Heart left ventricle (tissue), 16 donors: Measurements from ENCODE around the gene DENND2C. TPM values are rescaled to one million over a fixed set of nuclear protein-coding genes. Genes with fewer than 3 reads are reported as not detected.
A peak's percentile ranks its signal among the peaks of the same experiment; 100 is the strongest.

Experiments
- ATAC-seq, 4 donors: fragments of 200-7000 bp; cut with Tn5 transposase; one replicate each; pipeline ENCODE4 v1.9.1; 2020 to 2022; ENCODE audit warnings: moderate library complexity in 4 of 4, mild to moderate bottlenecking in 3 of 4, moderate number of reproducible peaks in 1 of 4
- DNase-seq, 5 donors: peaks; one replicate each; pipeline ENCODE4 v3.0.0-alpha.2; 2020
- H3K27ac ChIP-seq, 12 donors: fragments of 200-600 bp; sonication (generic) in 4 of 12; one replicate each; pipeline versions ENCODE4 v1.5.0 to v1.8.0; 2016 to 2022; ENCODE audit warnings: mild to moderate bottlenecking in 2 of 12
- H3K27me3 ChIP-seq, 9 donors: fragments of 200-600 bp; sonication (generic) in 2 of 9; one replicate each; pipeline versions ENCODE4 v1.5.1 to v1.8.0; 2016 to 2022; ENCODE audit warnings: mild to moderate bottlenecking in 3 of 9
- H3K36me3 ChIP-seq, 9 donors: fragments of 200-600 bp; sonication (generic) in 2 of 9; one replicate each; pipeline versions ENCODE4 v1.5.0 to v1.8.0; 2018 to 2022; ENCODE audit warnings: mild to moderate bottlenecking in 2 of 9
- H3K4me1 ChIP-seq, 12 donors: fragments of 200-600 bp; sonication (generic) in 4 of 12; one replicate each; pipeline versions ENCODE4 v1.5.0 to v1.8.0; 2016 to 2022; ENCODE audit warnings: mild to moderate bottlenecking in 3 of 12
- H3K4me3 ChIP-seq, 12 donors: fragments of 200-600 bp; sonication (generic) in 4 of 12; one replicate each; pipeline versions ENCODE4 v1.5.0 to v1.8.0; 2017 to 2022; ENCODE audit warnings: mild to moderate bottlenecking in 9 of 12, moderate library complexity in 4 of 12
- H3K9me3 ChIP-seq, 12 donors: fragments of 200-600 bp; sonication (generic) in 4 of 12; one replicate each; pipeline versions ENCODE4 v1.5.0 to v1.8.0; 2016 to 2022; ENCODE audit warnings: mild to moderate bottlenecking in 1 of 12
- CTCF ChIP-seq, 12 donors: fragments of 200-600 bp; sonication (generic) in 4 of 12; IDR thresholded peaks; one replicate each; pipeline versions ENCODE4 v1.5.0 to v1.8.0; 2018 to 2022; ENCODE audit warnings: antibody characterized with exemption in 12 of 12, mild to moderate bottlenecking in 5 of 12
- POLR2A ChIP-seq, 2 donors: fragments of 450-650 bp; IDR thresholded peaks; one replicate each; pipeline ENCODE4 v1.6.1; 2017; ENCODE audit warnings: antibody characterized with exemption in 2 of 2, mild to moderate bottlenecking in 2 of 2, moderate library complexity in 2 of 2
- WGBS, 4 donors: extraction: QIAGEN DNeasy Blood & Tissue Kit in 2 of 4; methylation state at CpG; one replicate each; pipeline versions ENCODE4 v1.1.5 to v1.1.7; 2013 to 2018; 5-methylcytosine and 5-hydroxymethylcytosine counted together
- intact Hi-C, 10 donors: fragments of 100-400 bp; cut with DNase I; formaldehyde crosslinking; loops; one replicate each; pipeline versions ENCODE4 v1.11.1 to v1.14.2; 2022
- polyA plus RNA-seq, 2 donors: library from polyadenylated mRNA; stranded (reverse); fragments of 200-250 nt; gene quantifications; one replicate each; pipeline ENCODE4 v1.2.3, GENCODE V29; 2013
- total RNA-seq, 9 donors: library from RNA; depleted of rRNA in 2 of 9; stranded (reverse); fragments of >200 nt in 2 of 9; fragmentation: NEBNext Ultra II Directional in 3 of 9; extraction: Animal tissue kit (Norgen Biotek cat#: 25700) in 3 of 9; gene quantifications; one replicate each; pipeline versions ENCODE4 v1.1.0 to v1.2.4, GENCODE V29; 2016 to 2023
- donor health status: ischemic (EF 13 %, LVEDD 7.1; RV severe dilation, severe dysfunction).
- donor health status: healthy with polysubstance abuse.
- donor health status: DM: no; HTN: yes; CAD: no.
- donor health status: DM: no; HTN: no; CAD: no.
- donor health status: ischemic (EF 25% LVEDD 6.9; RV normal size, moderate dysfunction).
- donor health status: ischemic (EF 25% LVEDD 5.7; RV mildly dilated, moderate dysfunction).
- donor health status: healthy.
- donor health status: DM: yes; HTN: yes; CAD: no.
- donor health status: ischemic (EF 35%, LVEDD 5.7; RV mildly dilated, moderate dysfunction).
- donor health status: nonischemic (EF 11% LVEDD 7.7; RV severe dilation, severe dysfunction).
- donor health status: DM: yes; HTN: yes; CAD: no.
- donor health status: PGD.
- donor health status: ischemic (EF 29% LVEDD 5.4; RV normal size, mild dysfunction).
- donor health status: nonischemic (EF 23%, LVEDD 6.1; RV moderate dilation, normal function).

Gene DENND2C
- total and polyA plus RNA-seq, 11 donors, result 1.6 to 4.1 (median 3.1) TPM

DNA sequence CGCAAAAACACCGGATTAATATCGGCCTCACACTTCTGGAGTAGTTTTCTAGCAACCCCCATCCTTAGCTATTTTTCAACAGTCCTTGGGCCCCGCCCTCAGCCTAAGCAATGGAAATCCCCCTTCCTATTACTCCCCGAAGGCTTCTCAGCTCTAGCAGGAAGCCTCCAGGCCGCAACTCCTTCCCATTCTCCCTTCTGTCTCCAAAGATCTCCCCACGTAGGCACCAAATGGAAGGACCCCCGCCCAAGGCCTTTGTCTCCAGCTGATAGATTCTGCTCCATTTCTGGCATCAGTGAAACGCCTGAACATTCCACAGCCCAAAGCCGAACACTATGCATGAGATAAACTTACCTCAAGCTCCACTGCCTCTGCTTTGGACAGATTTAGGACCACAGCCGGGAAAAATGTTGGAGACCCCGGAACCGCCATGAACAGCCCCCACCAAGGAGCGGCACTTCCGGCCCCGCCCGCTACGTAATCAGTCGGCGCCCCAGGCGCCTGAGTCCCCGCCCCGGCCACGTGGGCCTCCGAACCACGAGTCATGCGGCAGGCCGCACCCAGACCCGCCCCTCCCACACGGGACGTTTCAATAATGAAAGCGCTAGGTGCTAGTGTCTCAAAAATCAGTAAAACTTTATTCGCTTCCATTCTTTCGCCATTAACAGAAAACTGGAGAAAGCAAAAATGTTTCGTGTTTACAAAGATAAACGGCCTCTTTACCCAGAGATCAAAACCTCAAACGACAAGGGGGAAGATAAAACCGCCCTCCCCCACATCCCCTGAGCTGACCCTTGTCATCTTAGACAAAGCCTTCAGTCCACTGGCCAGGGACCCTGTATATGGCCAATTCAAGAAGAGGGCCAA lies 46.7 kb upstream of the DENND2C start, which contains the start of gene NRAS:
Gene NRAS (minus strand): TSS at position 468 of the 867 bp plus-strand sequence. CDS start 611 bp downstream, outside the sequence.
- Histone ChIP-seq H3K27ac (peak within 1 kb of the TSS; percentile 37 to 96 (median 88)), H3K36me3 (peaks cover 0 to 82% (median 72%) of the 10 kb centered on the region in 9 donors), H3K27me3 (no peaks in the 10 kb centered on the region), H3K4me1 (peaks cover 0 to 38% (median 19%) of the 10 kb centered on the region in 12 donors), H3K9me3 (no peaks in the 10 kb centered on the region), H3K4me3 (peak within 1 kb of the TSS; percentile 61 to 94 (median 83))
- ATAC-seq (peak; percentile 98 to 100 (median 100)), DNase-seq (peak; percentile 95 to 97 (median 96))
- intact Hi-C loops, result loop anchor here in 7 of 10 donors (2.0 to 10.0 kb wide), 11 partner anchors 34 to 369 kb away; partner anchors contain the start of genes BCAS2 (in 5 of the 7), CSDE1 (in 3 of the 7) and SIKE1 (in 1 of the 7)
- no peak for TF ChIP-seq CTCF (IDR thresholded peaks at IDR 0.05)
- peak in 1 of 2 donors; percentile 57 for TF ChIP-seq POLR2A (IDR thresholded peaks at IDR 0.05)
- 0 to 1% (median 1%) methylated on average over 37 to 38 of the region's 38 CpGs for WGBS, 4 donors

DNA sequence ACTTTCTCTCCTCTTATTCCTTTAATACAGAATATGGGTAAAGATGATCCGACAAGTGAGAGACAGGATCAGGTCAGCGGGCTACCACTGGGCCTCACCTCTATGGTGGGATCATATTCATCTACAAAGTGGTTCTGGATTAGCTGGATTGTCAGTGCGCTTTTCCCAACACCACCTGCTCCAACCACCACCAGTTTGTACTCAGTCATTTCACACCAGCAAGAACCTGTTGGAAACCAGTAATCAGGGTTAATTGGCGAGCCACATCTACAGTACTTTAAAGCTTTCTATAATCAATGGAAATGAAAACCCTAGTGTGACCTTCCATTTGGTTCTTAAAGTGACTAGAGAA lies 46.1 kb upstream of the DENND2C start:
- no peak for TF ChIP-seq POLR2A (IDR thresholded peaks at IDR 0.05)
- ATAC-seq, result peak in 1 of 4 donors; percentile 8
- Histone ChIP-seq H3K36me3 (peaks cover 0 to 82% (median 72%) of the 10 kb centered on the region in 9 donors), H3K4me3 (peak overlapping the region; percentile 61 to 94 (median 83)), H3K4me1 (peaks cover 0 to 38% (median 19%) of the 10 kb centered on the region in 12 donors), H3K27me3 (no peaks in the 10 kb centered on the region), H3K9me3 (no peaks in the 10 kb centered on the region), H3K27ac (peak overlapping the region; percentile 37 to 96 (median 88))
- no peak for DNase-seq
- intact Hi-C loops, result loop anchor here in 7 of 10 donors (2.0 to 10.0 kb wide), 11 partner anchors 35 to 369 kb away; partner anchors contain the start of genes BCAS2 (in 5 of the 7), CSDE1 (in 3 of the 7) and SIKE1 (in 1 of the 7)
- 29 to 37% (median 33%) methylated on average over 4 of the region's 4 CpGs for WGBS, 4 donors

- no peak overlapping the region for H3K27ac ChIP-seq
- H3K4me3 ChIP-seq, result no peak overlapping the region
- DNase-seq (no peak), ATAC-seq (no peak)
- peaks cover 0 to 79% (median 69%) of the 10 kb centered on the region in 9 donors for H3K36me3 ChIP-seq
- intact Hi-C loops, result loop anchor here in 2 of 10 donors (10.0 kb wide), 1 partner anchor 128 kb away; the partner anchor contains the start of gene BCAS2 (in 2 of the 2)
- H3K27me3 ChIP-seq, result no peaks in the 10 kb centered on the region
- peaks cover 0 to 38% (median 19%) of the 10 kb centered on the region in 12 donors for H3K4me1 ChIP-seq
- WGBS, 4 donors, result 81 to 84% (median 82%) methylated on average over 4 of the region's 4 CpGs
- TF ChIP-seq CTCF (IDR thresholded peaks at IDR 0.05) (no peak), POLR2A (IDR thresholded peaks at IDR 0.05) (no peak)
- no peaks in the 10 kb centered on the region for H3K9me3 ChIP-seq
Observed at GRCh38 chr1:114712977-114713376, 43.1 kb upstream of the DENND2C start.

- intact Hi-C loops, result loop anchor here in 2 of 10 donors (10.0 kb wide), 1 partner anchor 126 kb away; the partner anchor contains the start of gene BCAS2 (in 2 of the 2)
- 92 to 98% (median 96%) methylated on average over 3 of the region's 3 CpGs for WGBS, 4 donors
- DNase-seq (no peak), ATAC-seq (no peak)
- TF ChIP-seq POLR2A (IDR thresholded peaks at IDR 0.05), result no peak
- no peak for TF ChIP-seq CTCF (IDR thresholded peaks at IDR 0.05)
- no peaks in the 10 kb centered on the region for H3K9me3 ChIP-seq
- H3K4me1 ChIP-seq, result peaks cover 0 to 25% (median 6%) of the 10 kb centered on the region in 12 donors
- no peak overlapping the region for H3K27ac ChIP-seq
- peaks cover 2 to 96% (median 88%) of the 10 kb centered on the region in 9 donors for H3K36me3 ChIP-seq
- no peaks in the 10 kb centered on the region for H3K27me3 ChIP-seq
- H3K4me3 ChIP-seq, result no peak overlapping the region
Observed at GRCh38 chr1:114710360-114710759, 40.5 kb upstream of the DENND2C start.
